TTC549 (cell line): ENCODE data around the gene SEC63.
"Not testable (repeated sequence)": the region's sequence is repeated elsewhere in the genome, so short reads cannot be mapped to it uniquely, and the experiment has no call there.

Source experiments
- FAIRE-seq: peaks from 2 replicates; lab custom pipeline; 2012; peaks lifted over from hg19 to GRCh38; lab: Jason Lieb, UNC

SEC63 gene

DNA sequence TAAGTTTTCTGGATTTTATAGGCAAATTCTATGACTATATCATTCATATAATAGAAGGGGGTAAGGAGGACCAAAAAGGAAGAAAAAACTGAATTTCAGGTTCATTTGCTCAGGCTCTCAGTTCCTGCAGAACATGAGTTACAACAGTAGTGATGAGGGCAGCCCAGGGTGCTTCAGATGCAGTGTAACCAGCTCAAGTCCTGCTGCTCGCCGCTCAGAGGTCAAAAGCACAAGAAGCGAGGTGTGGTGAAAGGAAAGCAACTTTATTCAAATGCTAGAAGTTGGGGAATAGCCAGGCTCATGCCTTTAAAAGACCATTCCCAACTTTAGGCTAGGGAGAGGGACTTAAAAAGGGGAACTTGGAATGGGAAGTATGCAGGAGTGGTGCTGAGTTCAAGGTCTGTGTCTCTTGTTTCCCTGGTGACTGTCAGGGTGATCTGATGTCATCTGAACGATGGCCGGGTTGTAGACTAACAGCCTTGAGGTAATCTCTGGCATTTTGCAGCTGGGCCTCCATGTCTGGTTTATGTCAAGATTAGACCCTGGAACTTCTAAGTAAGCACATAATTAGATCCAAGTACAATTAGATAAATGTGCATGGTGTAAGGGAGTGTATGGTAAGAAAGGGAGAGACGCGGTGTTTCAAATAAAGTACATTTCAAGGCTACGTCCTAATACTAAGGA lies 14.5 kb upstream of the SEC63 start:
- no peak for FAIRE-seq

DNA sequence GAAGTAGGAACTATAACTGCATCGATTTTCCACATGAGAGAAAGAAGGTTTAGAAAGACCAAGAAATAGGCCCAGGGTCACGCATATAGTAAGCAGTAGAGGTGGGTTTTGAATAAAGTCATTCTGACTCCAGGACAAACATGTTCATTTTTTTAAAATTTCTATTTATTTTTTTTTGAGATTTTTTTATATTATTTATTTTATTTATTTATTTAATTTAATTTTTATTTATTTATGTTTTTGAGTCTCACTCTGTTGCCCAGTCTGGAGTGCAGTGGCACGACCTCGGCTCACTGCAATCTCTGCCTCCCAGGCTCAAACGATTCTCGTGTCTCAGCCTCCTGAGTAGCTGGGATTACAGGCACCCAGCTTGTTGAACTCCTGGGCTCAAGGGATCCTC lies 13.2 kb upstream of the SEC63 start:
- FAIRE-seq, result no peak

DNA sequence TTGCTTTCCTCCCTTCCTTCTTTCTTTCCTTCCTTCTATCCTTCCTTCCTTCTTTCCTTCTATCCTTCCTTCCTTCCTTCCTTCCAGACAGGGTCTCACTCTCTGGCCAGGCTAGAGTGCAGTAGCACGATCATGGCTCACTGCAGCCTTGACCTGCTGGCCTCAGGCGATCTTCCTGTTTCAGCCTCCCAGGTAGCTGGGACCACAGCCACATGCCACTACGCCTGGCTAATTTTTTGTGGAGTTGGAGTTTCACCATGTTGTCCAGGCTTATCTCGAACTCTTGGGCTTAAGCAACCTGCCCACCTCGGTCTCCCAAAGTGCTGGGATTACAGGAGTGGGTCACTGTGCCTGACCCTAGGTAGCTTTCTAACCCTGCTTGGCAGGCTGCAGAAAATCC lies 12.2 kb upstream of the SEC63 start:
- no peak for FAIRE-seq

DNA sequence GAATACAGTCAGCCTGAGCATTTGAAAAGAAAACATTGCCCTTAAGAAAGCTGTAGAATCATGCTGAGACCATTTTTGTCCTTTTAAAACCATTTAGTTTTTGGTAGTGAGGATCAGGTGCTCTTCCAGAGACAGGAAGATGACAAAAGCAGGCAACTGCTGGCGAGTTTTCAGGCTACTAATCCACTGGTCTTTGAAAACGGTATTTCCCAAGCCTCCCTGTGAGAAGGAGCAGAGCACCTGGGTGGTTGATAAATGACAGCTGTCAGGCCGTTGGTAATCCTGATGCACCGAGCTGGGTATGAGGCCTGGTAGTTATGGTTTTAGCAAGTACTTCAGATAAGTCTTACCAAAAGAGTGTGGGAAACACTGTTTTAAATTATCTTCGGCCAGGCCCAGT lies 10.1 kb upstream of the SEC63 start:
- FAIRE-seq, result no peak

DNA sequence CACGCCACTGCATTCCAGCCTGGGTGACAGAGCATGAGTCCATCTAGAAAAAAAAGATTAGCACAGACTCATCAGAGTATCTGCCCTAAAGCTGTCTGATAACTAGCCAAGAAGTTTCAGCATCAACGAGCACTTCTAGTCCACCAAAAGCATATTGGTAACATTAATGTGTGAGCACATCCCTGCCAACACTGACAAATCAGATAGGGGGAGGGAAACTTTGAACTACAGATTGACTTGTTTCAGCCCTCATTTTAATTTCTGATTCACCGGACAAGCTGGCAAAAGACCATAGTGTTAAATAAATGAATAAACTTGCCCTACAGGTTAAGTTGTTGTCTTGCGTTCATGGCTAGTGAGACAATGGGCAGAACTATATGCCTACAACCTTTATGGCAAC lies 7.7 kb upstream of the SEC63 start:
- no peak for FAIRE-seq

DNA sequence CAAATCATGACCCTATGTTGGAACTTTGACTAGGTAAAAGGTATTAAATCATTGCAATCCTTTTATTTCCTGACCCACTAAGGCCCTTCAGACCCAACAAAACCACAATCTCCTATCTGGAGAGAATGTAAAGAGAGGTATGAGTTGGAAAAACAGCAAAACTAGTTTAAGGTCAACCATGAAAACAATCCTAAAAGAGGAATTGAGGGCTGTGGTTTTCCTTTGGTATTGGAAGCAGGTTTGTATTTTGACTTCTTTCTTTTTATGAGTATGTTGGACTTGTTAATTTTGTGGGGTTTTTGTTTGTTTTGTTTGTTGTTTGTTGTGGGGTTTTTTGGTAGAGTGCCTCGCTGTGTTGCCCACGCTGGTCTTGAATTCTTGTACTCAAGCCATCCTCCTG lies 4.7 kb upstream of the SEC63 start:
- no peak for FAIRE-seq

DNA sequence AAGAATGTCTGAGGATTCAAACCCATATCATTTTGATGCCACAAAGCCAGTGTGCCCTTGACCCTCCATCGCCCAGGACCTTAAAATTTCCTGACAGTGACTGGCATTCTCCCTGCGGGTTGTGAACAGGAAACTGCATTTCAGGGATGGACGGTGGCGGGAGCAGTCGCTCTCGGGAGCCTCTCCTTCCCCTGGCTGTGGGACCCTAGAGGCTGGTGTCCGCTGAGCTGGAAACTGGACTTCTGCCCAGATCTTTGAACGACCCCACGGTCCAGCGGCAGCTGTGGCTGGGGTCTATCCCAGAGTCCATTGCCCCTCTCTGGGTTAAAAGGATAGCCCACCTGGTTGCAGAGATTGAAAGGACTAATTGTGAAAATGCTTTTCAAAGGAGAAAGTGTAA lies 1.4 kb upstream of the SEC63 start:
- FAIRE-seq, result no peak

DNA sequence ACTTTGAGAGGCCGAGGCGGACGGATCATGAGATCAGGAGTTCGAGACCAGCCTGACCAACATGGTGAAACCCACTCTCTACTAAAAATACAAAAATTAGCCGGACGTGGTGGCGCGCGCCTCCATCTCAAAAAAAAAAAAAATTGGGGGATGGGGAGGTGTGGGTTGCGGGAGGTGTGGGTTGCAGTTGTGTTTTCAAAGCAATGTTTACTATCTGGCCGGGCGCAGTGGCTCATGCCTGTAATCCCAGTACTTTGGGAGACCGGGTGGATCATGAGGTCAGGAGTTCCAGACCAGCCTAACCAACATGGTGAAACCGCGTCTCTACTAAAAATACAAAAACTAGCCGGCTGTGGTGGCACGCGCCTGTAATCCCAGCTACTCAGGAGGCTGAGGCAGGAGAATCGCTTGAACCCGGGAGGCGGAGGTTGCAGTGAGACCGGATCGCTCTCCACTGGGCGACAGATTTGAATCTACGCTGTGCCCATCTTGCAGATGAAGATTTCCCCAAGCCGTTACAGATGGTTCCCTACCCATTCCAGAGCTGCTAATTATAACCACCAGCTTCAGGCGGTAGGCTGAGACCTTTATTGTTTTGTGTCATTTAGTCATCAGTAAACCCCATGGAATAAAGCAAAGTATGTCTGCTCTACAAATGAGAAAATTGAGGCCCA lies 818 bp upstream of the SEC63 start:
- not testable (repeated sequence) for FAIRE-seq

DNA sequence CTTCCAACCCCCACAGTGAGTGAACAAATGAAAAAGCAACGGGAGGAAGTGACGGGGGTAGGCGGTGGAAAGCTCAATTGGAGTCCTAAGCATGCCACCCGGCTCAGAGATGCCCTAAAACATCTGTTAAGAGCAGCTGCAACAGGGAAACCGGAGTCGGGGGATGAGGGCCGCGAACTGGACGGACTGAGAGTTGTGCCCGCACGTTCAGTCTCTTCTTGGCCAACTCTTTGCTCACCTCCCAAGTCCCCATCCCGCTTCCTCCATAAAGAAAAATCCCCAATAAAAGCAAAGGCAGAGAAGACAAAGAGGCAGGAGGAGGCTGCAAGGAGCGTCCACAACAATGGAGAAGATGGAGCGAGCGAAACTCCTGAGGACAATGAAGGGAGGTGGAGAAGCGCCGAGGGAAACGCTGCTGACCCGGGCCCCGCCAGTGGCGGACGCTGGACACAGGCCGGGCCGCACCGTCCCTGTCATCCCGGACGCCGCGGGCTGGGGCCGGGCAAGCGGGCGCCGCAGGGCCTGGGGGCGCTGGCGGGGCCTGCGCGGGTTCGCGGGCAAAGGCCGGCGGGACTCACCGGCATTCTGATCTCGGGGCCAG lies 600 bp downstream of the SEC63 start:
- FAIRE-seq, result no peak

DNA sequence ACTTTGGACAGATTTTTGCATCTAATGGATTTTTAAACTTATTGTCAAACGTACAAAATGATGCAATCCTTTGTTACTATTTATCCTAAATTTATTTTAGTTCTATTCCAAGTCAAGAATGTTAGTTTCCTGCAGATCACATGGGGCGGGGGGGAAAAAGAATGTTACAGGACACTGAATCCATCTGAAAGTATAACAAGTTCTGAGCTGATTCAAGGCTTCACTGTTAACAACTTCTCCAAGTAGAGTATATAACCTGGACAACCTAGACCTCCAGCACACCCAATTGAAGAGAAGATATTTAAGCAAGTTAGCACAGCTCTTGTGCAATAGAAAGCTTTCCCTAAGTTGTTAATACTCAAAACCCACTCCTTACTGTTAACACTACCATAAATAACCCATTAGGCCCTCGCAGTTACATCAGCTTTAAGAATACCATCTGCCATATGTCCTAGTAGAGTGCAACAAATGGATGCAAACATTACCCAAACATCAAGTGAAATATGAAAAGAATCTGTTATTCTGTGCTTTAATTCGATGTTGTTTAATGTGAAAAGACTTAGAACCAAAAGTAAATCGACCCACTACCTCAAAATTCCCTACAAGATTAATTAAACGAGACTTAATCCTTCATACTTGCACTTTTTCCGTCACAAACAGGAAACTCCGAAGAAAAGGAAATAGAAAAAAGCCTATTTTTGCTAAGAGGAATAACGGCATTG lies 1.3 kb downstream of the SEC63 start:
- no peak for FAIRE-seq

DNA sequence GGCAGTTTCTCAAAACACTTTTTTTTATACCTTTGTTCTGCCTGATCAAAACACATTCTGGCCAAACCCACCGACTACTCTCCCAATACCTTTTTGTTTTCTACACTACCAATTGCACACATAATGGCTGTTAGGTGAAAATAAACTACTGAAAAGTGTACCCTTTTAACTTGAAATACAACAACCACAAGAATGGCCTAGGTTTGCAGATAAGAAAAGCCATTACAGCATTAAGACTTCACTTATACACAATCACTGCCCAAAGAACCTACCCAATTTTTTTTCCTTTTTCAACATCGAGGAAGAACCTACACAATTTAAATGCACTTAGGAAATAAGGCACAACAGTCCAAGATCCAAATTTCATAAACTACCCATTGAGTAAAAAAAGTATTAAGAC lies 1.8 kb downstream of the SEC63 start:
- no peak for FAIRE-seq

DNA sequence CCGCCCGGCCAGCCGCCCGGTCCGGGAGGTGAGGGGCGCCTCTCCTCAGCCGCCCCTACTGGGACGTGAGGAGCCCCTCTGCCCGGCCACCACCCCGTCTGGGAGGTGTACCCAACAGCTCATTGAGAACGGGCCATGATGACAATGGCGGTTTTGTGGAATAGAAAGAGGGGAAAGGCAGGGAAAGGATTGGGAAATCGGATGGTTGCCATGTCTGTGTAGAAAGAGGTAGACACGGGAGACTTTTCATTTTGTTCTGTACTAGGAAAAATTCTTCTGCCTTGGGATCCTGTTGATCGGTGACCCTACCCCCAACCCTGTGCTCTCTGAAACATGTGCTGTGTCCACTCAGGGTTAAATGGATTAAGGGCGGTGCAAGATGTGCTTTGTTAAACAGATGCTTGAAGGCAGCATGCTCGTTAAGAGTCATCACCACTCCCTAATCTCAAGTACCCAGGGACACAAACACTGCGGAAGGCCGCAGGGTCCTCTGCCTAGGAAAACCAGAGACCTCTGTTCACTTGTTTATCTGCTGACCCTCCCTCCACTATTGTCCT lies 4.1 kb downstream of the SEC63 start:
- FAIRE-seq, result not testable (repeated sequence)

DNA sequence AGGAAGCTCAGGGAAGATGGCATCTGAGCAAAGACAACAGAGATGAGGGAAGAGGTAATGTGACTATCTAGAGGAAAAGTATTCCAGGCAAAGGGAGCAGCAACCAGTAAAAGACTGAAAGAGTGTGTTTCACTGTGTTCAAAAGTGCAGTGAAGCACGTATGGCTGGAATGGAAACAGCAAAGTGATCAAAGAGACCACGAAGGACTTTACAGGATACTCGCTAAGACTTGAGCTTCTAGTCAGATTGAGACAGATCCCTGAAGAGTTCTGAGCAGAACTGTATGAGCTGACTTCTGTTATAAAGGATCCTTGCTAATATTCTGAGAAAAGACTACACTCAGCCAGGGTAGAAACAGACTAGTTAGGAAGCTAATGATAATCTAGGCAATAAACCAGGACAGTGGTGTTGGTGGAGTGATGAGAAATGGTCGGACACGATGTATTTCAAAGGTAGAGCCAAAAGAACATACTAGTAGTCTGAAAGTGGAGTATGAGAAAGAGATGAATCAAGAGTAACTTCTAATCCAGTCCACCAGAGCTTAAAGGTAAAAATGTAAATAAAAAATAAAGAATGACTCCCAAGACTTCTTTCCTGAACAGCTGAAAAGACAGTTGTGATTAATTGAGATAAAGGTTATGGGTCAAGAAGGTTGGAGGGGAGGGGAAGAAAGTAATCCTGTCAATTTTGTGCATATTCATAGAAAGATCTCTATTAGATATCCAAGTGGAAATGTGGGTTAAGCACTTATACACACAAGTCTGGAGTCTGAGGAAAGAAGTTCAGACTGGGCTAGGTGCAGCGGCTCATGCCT lies 14.2 kb downstream of the SEC63 start:
- no peak for FAIRE-seq

DNA sequence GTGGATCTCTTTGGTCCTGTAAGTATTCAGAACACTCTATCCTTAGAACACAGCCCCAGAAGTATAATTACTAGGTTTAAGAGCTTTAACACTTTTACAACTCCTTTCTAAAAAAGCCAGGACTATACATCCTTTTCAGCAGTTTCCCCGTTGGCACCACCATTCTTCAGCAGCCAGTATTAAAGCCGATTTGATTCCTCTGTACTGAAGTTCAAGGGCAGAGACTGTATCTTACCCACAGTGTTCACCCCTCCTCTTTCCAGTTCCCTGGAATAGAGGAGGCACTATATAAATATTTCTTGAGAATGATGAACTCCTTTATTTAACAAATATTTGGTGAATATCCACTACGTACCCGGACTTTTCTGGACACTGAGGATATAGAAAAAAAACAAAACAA lies 15.9 kb downstream of the SEC63 start:
- no peak for FAIRE-seq

DNA sequence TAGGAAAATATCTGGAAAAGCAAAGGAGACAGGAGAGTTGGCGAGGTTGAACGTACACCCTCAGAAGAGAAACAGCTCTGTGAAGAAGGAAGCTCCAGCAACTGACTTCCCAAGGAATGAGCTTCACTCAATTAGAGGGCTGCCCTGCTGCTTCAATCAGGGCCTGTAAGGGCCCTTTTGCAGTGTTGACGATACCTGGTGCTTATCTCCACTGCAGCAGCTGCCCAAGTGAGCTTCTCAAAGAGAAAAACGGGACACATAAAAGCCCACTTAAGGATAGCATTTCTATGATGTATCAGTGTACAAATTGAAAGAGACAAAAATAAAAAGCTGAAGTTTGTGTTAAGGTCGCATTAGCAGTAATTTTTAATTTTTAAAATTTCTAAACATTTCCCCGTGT lies 16.4 kb downstream of the SEC63 start:
- FAIRE-seq, result no peak

DNA sequence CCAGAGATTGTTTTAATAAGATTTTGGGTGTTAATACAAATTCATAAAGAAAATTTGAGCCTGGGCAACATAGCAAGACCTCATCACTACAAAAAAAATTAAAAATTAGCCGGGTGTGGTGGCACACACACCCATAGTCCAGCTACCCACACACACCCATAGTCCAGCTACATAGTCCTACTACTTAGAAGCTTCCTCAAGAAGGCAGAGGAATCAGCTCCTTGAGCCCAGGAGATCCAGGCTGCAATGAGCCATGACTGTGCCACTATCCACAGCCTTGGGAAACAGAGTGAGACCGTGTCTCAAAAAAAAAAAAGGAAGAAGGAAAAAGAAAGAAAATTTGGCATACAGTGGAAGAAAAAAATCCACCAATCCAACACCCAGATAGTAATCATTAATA lies 16.8 kb downstream of the SEC63 start:
- FAIRE-seq, result no peak

DNA sequence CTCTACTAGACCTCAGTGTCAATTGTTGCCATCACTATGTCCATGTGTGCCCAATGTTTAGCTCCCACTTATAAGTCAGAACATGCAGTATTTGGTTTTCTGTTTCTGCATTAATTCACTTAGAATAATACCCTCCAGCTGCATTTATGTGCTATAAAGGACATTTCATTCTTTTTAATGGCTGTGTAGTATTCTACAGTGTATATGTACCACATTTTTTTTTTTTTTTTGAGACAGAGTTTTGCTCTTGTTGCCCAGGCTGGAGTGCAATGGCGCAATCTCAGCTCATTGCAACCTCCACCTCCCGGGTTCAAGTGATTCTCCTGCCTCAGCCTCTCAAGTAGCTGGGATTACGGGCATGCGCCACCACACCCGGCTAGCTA lies 21.1 kb downstream of the SEC63 start:
- FAIRE-seq, result not testable (repeated sequence)

DNA sequence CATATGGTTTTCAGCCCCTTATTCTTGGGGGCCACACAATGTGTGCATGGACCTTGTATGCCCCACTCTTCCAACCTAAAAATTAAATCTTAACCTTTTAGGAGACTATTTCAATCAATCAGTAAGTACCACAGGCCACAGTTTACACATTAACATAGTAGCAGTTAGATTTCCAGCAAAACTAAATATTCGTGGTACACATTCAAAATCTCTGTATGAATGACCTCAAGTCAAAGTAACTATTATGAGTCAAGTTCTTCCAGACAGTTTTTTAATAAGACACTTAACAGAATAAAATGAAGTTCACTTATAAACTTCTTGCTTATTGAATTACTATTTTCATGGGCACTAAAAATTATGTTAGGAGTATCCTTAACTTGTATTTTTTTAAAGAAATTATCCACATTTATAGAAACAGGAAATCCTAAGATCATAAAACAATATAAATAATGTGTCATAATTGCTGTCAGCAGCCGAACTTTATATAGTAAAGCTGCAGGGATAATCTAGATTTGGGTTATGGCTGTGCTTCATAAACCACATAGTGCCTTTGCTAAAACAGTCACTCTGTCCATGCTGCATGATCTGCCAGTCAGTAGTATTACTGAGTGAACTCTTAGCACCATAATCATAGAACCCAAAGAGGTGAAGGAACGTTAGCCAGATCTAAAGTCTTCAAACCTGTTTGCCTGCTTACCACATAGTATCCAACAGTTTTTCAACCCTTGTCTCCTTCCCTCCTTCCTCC lies 21.7 kb downstream of the SEC63 start:
- FAIRE-seq, result no peak

DNA sequence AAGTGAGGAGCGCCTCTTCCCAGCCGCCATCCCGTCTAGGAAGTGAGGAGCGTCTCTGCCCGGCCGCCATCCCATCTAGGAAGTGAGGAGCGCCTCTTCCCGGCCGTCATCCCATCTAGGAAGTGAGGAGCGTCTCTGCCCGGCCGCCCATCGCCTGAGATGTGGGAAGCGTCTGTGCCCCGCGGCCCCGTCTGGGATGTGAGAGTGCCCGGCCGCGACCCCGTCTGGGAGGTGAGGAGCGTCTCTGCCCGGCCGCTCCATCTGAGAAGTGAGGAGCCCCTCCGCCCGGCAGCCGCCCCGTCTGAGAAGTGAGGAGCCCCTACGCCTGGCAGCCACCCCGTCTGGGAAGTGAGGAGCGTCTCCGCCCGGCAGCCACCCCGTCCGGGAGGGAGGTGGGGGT lies 23.8 kb downstream of the SEC63 start:
- FAIRE-seq, result not testable (repeated sequence)

DNA sequence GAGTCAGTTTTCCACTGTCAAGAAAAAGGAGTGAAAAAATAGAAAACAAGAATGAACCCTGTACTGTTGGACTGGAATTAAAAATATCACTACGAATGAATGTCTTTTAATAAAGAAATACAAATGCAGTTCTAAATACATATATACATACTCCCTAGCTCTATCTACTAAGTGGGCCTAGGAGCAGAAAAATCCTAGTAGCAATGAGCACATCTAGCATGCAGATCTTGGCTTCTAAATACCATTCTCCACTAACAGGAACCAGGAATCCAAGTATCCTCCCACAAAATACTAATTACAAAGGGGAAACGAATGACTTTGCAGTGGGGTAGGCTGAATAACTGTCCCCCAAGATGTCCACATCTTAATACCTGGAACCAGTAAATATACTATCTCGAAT lies 25.4 kb downstream of the SEC63 start:
- FAIRE-seq, result no peak

DNA sequence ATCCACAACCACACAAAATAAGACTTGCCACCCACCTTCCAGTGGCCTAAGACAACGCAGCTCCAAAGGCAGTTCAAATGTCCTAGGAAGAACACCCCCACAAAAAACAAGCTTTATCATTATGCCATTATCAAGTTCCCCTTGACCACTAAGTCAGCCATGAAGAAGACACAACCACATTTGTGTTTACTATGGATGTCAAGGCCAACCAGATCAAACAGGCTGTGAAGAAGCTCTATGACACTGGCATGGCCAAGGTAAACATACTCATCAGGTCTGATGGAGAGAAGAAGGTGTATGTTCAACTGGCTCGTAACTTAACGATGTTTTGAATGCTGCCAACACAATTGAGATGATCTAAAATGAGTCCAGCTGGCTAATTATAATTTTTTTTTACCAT lies 26.1 kb downstream of the SEC63 start:
- no peak for FAIRE-seq
